ENCODE data around the gene PDE4C. TPM values are rescaled to one million over a fixed set of nuclear protein-coding genes. Genes with fewer than 3 reads are reported as not detected.

The PDE4C gene
- total RNA-seq = 0.78 and 12.9 TPM in 2 replicates

GRCh38 chr19:18225702-18226468 lies at the start of gene PDE4C:
Gene PDE4C (minus strand): TSS chr19:18226438. CDS start chr19:18226415, 23 bp downstream.

GRCh38 chr19:18274219-18274780 lies 48.1 kb upstream of the PDE4C start, which contains the start of gene IQCN:
Gene IQCN (minus strand): TSS chr19:18274452. CDS start chr19:18269478, 4,974 bp downstream.

GRCh38 chr19:18203863-18204393 lies 22.3 kb downstream of the PDE4C start, which contains the start of gene RAB3A:
Gene RAB3A (minus strand): TSS chr19:18204042. CDS start chr19:18202740, 1,302 bp downstream.

GRCh38 chr19:18192673-18193387 lies 33.4 kb downstream of the PDE4C start, which contains the start of gene MPV17L2:
Gene MPV17L2 (plus strand): TSS chr19:18193218. CDS start chr19:18193282, 64 bp downstream.

Other genes with a start within 250 kb of the PDE4C start
- gene ARRDC2, start 218.3 kb downstream of the PDE4C start, total RNA-seq = 12.9 and 16.9 TPM in 2 replicates
- gene IL12RB1, start 139.5 kb downstream of the PDE4C start, total RNA-seq = not detected in 2 replicates
- 3.5 and 5.9 TPM in 2 replicates for gene MAST3, start 128.7 kb downstream of the PDE4C start, total RNA-seq
- gene PIK3R2, start 73.3 kb downstream of the PDE4C start, total RNA-seq = 20.3 and 35.1 TPM in 2 replicates
- 9.3 TPM in 1 of 2 replicates, not detected in the other for gene IFI30, start 52.6 kb downstream of the PDE4C start, total RNA-seq
- gene MPV17L2, start 33.2 kb downstream of the PDE4C start, total RNA-seq = 26.7 and 39.2 TPM in 2 replicates
- gene RAB3A, start 22.4 kb downstream of the PDE4C start, total RNA-seq = 1.8 and 14.8 TPM in 2 replicates
- gene IQCN, start 48.0 kb upstream of the PDE4C start, total RNA-seq = 0.13 and 1.6 TPM in 2 replicates
- gene JUND, start 55.2 kb upstream of the PDE4C start, total RNA-seq = 244 and 252 TPM in 2 replicates
- gene LSM4, start 96.6 kb upstream of the PDE4C start, total RNA-seq = 182 and 407 TPM in 2 replicates
- 11.3 and 19.0 TPM in 2 replicates for gene PGPEP1, start 114.2 kb upstream of the PDE4C start, total RNA-seq
- 113 and 261 TPM in 2 replicates for gene GDF15, start 159.7 kb upstream of the PDE4C start, total RNA-seq
- not detected in 2 replicates for gene LRRC25, start 171.2 kb upstream of the PDE4C start, total RNA-seq
- 74.0 and 107 TPM in 2 replicates for gene SSBP4, start 193.0 kb upstream of the PDE4C start, total RNA-seq
- gene ISYNA1, start 211.7 kb upstream of the PDE4C start, total RNA-seq = 45.0 and 55.7 TPM in 2 replicates

Data from epithelial cell of alveolus of lung (primary cell).